NCI-H2227 (cell line): Measurements from ENCODE around the gene PLAAT5.
A peak's percentile ranks its signal among the peaks of the same experiment; 100 is the strongest.
"Not testable (repeated sequence)": the region's sequence is repeated elsewhere in the genome, so short reads cannot be mapped to it uniquely, and the experiment has no call there.

Experiments used
- DNase-seq: peaks from one replicate; lab custom pipeline; 2025; ENCODE audit not compliant: unreplicated experiment; lab: John Stamatoyannopoulos, UW

The PLAAT5 gene, protein sequence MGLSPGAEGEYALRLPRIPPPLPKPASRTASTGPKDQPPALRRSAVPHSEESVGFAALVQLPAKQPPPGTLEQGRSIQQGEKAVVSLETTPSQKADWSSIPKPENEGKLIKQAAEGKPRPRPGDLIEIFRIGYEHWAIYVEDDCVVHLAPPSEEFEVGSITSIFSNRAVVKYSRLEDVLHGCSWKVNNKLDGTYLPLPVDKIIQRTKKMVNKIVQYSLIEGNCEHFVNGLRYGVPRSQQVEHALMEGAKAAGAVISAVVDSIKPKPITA

GRCh38 chr11:63490551-63491239, at the start of gene PLAAT5:
PLAAT5 (minus strand) TSS chr11:63491167; CDS start chr11:63491034, 133 bp downstream.
- DNase-seq: peak; percentile 49

- DNase-seq: no peak
These were observed 46.5 kb upstream of the PLAAT5 start for GRCh38 chr11:63537293-63538101.

- no peak for DNase-seq
These were observed 45.8 kb upstream of the PLAAT5 start, which contains the start of gene PLAAT4 for GRCh38 chr11:63536669-63537292. PLAAT4 (plus strand) TSS chr11:63536808; CDS start chr11:63536869, 61 bp downstream.

DNA sequence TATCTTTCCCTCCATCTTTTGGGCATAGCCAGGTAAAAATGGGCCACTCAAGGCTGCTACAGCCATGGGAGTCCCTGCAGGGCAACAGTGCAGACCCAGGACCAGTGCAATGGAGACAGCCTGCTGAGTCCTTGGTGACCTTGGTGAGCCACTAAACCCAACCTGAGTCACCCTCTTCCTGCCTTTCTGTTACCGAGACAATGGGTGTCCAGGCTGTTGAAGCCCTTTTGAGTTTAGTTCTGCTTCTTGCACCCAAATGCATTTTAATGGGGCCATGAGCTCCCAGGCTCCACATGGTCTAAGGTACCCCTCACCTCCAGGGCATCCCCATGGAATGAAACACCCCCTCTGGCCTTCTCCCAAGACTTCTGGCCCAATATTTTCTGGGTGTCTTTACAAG, 44.8 kb upstream of the PLAAT5 start:
- no peak for DNase-seq

GRCh38 chr11:63534895-63535461, 44.0 kb upstream of the PLAAT5 start:
- no peak for DNase-seq

GRCh38 chr11:63534076-63534475, 43.1 kb upstream of the PLAAT5 start:
- DNase-seq: no peak

GRCh38 chr11:63532799-63533475, 42.0 kb upstream of the PLAAT5 start:
- no peak for DNase-seq

GRCh38 chr11:63532117-63532516, 41.1 kb upstream of the PLAAT5 start:
- no peak for DNase-seq

DNA sequence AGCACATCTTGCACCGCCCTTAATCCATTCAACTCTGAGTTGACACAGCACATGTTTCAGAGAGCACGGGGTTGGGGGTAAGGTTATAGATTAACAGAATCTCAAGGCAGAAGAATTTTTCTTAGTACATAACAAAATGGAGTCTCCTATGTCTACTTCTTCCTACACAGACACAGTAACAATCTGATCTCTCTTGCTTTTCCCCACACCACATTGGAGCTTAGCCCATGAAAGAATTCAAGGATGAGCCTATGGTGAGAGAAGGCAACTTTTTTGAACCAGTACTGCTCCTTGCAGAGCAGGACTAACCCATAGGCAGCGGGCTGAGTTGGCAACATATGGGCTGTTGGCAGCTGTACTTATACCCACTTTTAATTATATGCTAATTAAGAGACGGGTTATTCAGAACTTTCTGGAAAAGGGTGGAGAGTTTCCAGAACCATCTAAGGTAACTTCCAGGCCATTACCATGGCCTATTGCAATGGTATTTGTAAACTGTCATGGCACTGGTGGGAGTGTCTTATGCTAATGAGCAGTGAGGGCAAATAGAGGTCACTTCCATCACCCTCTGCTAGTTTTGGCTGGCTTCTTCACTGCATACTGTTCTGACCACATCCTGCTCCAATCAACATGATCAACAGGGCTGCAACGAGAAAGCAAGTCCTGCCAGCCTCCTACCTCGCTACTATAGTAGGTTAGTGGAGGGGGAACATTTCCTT, 40.3 kb upstream of the PLAAT5 start:
- DNase-seq: not testable (repeated sequence)

DNA sequence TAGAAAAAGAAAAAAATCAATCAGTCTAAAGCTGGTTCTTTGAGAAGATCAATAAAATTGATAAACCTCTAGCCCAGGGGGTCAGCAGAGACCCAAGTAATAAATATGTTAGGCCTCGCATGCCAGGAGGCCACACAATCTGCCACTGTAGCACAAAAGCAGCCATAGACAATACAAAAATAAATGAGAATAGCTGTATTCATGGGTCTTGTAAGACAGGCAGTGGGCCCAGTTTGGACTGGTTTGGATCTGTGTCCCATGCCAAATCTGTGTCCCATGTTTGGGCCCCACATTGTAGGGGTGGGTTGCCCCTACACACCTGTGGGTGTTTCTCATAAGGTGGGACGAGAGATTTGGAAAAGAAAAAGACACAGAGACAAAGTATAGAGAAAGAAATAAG, 39.1 kb upstream of the PLAAT5 start:
- no peak for DNase-seq

GRCh38 chr11:63529373-63529772, 38.4 kb upstream of the PLAAT5 start:
- DNase-seq: not testable (repeated sequence)

DNA sequence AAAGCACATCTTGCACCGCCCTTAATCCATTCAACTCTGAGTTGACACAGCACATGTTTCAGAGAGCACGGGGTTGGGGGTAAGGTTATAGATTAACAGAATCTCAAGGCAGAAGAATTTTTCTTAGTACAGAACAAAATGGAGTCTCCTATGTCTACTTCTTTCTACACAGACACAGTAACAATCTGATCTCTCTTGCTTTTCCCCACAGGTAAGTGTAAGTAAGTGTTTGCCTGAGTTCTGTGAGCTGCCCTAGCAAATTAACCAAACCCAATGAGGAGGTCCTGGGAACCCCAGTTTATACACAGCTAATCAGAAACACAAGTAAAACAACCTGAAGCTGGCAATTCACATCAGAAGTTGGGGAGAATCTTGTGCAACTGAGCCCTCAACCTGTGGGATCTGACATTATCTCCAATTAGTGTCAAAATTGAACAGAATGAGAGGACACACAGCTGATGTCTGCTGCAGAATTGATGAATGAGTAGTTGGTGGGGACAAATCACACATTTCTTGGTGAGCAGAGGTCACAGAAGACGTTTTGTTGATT, 37.8 kb upstream of the PLAAT5 start:
- DNase-seq: not testable (repeated sequence)

DNA sequence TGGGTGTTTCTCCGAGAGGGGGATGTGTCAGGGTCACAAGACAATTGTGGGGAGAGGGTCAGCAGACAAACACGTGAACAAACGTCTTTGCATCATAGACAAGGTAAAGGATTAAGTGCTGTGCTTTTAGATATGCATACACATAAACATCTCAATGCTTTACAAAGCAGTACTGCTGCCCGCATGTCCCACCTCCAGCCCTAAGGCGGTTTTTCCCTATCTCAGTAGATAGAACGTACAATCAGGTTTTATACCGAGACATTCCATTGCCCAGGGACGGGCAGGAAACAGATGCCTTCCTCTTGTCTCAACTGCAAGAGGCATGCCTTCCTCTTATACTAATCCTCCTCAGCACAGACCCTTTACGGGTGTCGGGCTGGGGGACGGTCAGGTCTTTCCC, 37.2 kb upstream of the PLAAT5 start:
- DNase-seq: not testable (repeated sequence)

GRCh38 chr11:63527667-63528066, 36.7 kb upstream of the PLAAT5 start:
- DNase-seq: no peak

DNA sequence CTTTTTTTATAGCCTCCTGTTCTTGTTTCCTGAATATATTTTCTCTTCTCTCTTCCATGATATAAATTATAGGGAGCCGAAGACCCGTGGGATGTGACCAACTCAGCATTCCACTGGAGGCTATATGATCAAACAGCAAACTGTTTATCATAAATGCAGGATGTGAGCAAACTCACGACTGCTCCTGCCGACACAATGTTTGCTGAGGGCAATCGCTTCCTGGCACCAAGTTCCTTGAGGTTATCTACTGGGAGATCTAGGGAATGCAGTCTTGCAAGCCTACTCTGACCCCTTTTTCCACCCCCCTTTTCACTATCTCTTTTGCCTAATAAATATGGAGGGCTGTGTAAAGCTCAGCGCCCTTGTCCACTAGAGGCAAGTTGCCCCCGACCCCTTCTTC, 32.2 kb upstream of the PLAAT5 start:
- DNase-seq: no peak

- DNase-seq: no peak
These were observed 30.9 kb upstream of the PLAAT5 start for GRCh38 chr11:63521896-63522295.

DNA sequence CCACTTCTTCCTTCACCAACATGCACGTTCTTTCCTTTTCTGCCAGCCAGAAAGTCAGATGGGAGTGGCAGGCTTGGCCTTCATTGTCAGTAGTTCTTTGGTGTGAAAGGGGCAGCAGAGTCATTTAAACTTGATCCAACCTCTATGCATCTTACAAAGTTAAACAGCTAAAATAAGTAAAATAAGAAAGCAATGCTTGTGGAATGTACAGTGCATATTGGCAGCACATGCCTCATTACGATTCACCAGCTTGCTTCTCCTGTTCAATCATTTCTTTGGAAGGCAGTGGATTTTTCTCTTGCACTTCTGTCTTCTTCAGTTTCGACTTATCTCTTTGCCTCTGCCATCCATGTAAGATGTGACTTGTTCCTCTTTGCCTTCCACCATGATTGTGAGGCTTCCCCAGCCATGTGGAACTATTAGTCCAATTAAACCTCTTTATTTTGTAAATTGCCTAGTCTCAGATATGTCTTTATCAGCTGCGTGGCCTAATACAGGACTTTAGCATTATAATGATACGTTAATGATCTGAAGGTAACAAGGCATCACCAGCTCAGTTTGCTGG, 29.7 kb upstream of the PLAAT5 start:
- no peak for DNase-seq

GRCh38 chr11:63518548-63518947, 27.6 kb upstream of the PLAAT5 start:
- DNase-seq: no peak

DNA sequence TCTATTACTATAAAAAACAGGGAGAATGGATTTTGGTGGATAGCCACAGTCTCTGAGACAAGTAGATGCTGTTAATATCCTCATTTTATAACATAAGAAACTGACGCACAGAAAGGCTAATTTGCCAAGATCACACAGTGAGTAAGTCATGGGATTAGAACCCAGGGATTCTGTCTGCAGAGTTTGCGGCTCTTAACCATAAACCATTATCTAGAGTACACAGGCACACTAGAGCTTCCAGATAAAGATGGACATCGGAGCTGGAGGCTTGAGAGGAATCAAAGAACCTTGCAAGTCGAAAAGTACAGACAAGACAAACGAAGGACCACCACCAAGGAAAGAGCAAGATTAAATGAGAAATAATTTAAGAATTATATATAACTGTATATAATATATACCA, 26.2 kb upstream of the PLAAT5 start:
- DNase-seq: no peak
